KMS-11 (cell line): ENCODE measurements around the gene PLEKHF1.

Experiments used
- H2AFZ ChIP-seq: fragments of 200-600 bp; sonication (generic); 2 replicates; pipeline ENCODE4 v1.6.1; 2016; ENCODE audit warnings: antibody characterized with exemption, mixed run types, low read depth
- H3K27ac ChIP-seq: fragments of 200-600 bp; sonication (generic); 2 replicates; pipeline ENCODE4 v1.6.1; 2016; ENCODE audit warnings: mild to moderate bottlenecking, mixed run types
- H3K27me3 ChIP-seq: fragments of 200-600 bp; sonication (generic); 2 replicates; pipeline ENCODE4 v1.6.1; 2017; ENCODE audit warnings: mild to moderate bottlenecking, low read depth, mixed run types, moderate library complexity; ENCODE audit not compliant: insufficient read depth
- H3K36me3 ChIP-seq: fragments of 200-600 bp; sonication (generic); 2 replicates; pipeline ENCODE4 v1.6.1; 2017; ENCODE audit warnings: mild to moderate bottlenecking, mixed run types; ENCODE audit not compliant: insufficient read depth
- H3K4me1 ChIP-seq: fragments of 200-600 bp; sonication (generic); 2 replicates; pipeline ENCODE4 v1.6.1; 2016; ENCODE audit warnings: mild to moderate bottlenecking, low read depth, mixed run types; ENCODE audit not compliant: poor library complexity, severe bottlenecking
- H3K4me2 ChIP-seq: fragments of 200-600 bp; sonication (generic); 2 replicates; pipeline ENCODE4 v1.7.0; 2016; ENCODE audit warnings: mild to moderate bottlenecking, mixed run types
- H3K4me3 ChIP-seq: fragments of 200-600 bp; sonication (generic); IDR thresholded peaks from 2 replicates; pipeline ENCODE4 v1.6.1; 2017; ENCODE audit warnings: low read depth, low read length, mixed read lengths; ENCODE audit not compliant: insufficient read depth
- H3K79me2 ChIP-seq: fragments of 200-600 bp; sonication (generic); 2 replicates; pipeline ENCODE4 v1.6.1; 2016; ENCODE audit warnings: low read depth, mixed run types; ENCODE audit not compliant: insufficient read depth
- H3K9ac ChIP-seq: fragments of 200-600 bp; sonication (generic); 2 replicates; pipeline ENCODE4 v1.6.1; 2016; ENCODE audit warnings: mild to moderate bottlenecking, mixed run types
- H4K20me1 ChIP-seq: fragments of 200-600 bp; sonication (generic); 2 replicates; pipeline ENCODE4 v1.6.1; 2016; ENCODE audit warnings: mild to moderate bottlenecking, mixed run types; ENCODE audit not compliant: insufficient read depth
- CTCF ChIP-seq: fragments of 200-600 bp; sonication (generic); conservative IDR thresholded peaks from 2 replicates; pipeline ENCODE4 v1.6.1; 2017; ENCODE audit warnings: low read depth, mild to moderate bottlenecking, antibody characterized with exemption, low read length, moderate library complexity, mixed read lengths

The PLEKHF1 gene

DNA sequence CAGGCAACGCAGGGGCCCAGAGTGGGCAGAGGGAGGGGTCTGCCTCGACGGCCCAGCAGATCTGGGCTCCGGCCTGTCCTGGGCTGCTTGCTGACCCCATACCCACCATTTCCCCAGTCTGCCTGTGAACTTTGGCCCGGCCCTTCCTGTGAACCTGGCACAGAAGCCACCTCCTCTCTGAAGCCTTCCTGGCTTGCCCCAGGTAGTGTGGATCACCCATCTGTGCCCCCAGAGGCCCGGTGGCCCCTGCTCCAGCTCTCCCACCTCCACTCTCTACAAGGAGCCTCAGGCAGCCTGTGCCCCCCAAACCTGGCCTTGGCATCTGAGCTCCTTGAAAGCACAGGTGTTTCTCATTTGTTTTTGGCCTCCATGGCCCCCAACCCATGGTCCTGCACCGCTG, 15.7 kb downstream of the PLEKHF1 start:
- no peaks in the 10 kb centered on the region for H3K79me2 ChIP-seq
- H3K27ac ChIP-seq, result no peak overlapping the region
- H4K20me1 ChIP-seq, result no peaks in the 10 kb centered on the region

DNA sequence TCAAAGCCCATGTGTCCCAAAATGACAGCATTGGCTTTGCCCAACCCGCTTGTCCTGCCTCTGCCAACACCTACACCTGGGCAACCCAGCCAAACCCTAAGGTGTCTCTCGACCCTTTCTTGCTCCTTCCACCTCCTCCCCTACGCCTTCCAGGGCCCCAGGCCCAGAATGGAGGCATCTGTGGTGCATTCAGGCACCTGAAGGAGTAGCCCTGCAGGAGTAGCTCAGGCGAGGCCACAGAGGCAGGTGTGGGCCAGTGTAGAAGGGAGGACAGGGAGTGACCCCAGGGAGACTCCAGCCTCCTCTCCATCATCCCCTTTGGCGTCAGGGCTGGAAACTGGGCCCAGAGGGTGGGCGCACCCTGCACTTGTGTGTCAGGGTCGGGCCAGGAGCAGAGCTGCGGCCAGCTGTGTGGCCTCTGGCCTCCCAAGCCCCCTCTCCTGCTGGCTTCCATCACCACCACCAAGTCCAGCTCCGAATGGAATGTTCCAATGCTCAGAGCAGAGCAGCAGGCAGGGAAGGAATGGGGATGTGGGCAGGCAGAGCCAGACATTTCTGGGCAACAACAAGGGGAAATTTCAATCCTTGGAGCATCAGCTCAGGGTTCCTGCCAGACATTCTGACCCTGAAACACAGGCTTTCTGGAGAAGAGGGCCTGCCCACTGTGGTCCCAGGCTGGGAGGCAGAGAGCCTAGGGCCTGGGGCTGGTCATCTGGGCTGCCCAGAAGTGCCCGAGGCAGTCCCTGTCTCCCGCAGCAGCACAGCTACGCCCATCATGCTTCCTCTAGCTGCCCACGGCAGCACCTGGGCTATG, 16.4 kb downstream of the PLEKHF1 start:
- H3K27me3 ChIP-seq, result no peaks in the 10 kb centered on the region
- H3K79me2 ChIP-seq, result no peaks in the 10 kb centered on the region
- no peak for TF ChIP-seq CTCF
- no peak overlapping the region for H2AFZ ChIP-seq
- no peaks in the 10 kb centered on the region for H3K36me3 ChIP-seq
- no peak overlapping the region for H3K4me2 ChIP-seq
- H3K4me3 ChIP-seq, result no peak overlapping the region
- no peaks in the 10 kb centered on the region for H4K20me1 ChIP-seq
- no peaks in the 10 kb centered on the region for H3K4me1 ChIP-seq
- H3K9ac ChIP-seq, result no peak overlapping the region
- H3K27ac ChIP-seq, result no peak overlapping the region

More for the DNA sequence above, 15.7 kb downstream of the PLEKHF1 start:
- no peak overlapping the region for H3K9ac ChIP-seq
- no peak overlapping the region for H2AFZ ChIP-seq
- no peaks in the 10 kb centered on the region for H3K27me3 ChIP-seq
- no peak overlapping the region for H3K4me3 ChIP-seq
- no peaks in the 10 kb centered on the region for H3K4me1 ChIP-seq
- no peaks in the 10 kb centered on the region for H3K36me3 ChIP-seq
- no peak for TF ChIP-seq CTCF
- H3K4me2 ChIP-seq, result no peak overlapping the region

DNA sequence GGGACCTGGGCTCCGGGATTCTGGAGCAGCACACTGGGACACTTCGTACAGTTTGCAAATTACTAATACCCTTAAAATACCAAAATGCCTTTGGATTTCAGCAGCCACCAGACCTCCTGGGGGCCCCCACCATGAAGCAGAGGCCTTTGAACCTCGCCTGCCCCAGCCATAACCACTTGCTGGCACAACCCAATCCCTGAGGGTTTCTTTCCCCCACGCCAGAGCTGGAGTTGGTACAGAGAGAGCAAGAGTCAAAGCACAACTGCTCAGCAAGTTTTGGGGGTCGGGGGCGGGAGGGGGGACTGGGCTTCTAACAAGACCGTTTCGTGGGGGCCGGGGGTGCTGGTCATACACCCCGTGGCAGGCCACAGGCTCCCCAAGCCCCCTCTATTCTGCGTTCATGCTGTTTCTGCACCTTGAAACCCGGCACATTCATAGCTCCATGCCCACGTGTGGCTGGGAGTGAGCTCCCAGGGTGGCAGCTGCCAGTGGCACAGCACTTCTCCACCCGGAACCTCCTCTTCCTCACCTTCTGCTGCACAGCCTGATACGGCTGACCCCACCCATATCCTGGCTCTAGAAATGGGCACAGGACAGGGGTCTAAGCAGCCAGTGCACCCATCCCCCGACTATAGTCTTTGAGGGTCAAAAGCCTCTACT, 17.1 kb downstream of the PLEKHF1 start:
- no peak overlapping the region for H3K9ac ChIP-seq

DNA sequence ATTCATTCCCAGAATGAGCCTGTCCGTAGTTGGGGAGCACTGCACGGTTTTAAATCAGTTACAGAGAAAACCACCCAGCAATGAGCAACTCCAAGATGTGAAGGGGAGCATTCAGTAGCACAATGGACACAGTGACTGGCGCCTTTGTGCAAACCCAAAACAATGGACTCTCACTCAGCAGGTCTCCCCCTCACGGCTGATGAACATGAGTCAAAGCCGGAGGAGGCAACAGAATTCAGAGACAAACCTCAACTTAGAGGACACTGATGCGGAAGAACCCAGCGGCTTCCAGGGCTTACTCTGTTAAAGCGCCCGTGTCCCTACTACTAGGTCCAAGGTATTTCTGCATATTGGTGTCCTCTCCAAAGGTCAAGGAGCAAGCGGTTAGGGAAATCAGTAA, 17.7 kb downstream of the PLEKHF1 start:
- Histone ChIP-seq H4K20me1 (no peaks in the 10 kb centered on the region), H3K9ac (no peak overlapping the region), H3K36me3 (no peaks in the 10 kb centered on the region), H3K4me1 (no peaks in the 10 kb centered on the region), H3K4me3 (no peak overlapping the region), H3K79me2 (no peaks in the 10 kb centered on the region), H3K27ac (no peak overlapping the region), H2AFZ (no peak overlapping the region), H3K27me3 (no peaks in the 10 kb centered on the region), H3K4me2 (no peak overlapping the region)
- TF ChIP-seq CTCF, result no peak

More for the DNA sequence above, 17.1 kb downstream of the PLEKHF1 start:
- Histone ChIP-seq H2AFZ (no peak overlapping the region), H3K4me1 (no peaks in the 10 kb centered on the region), H3K36me3 (no peaks in the 10 kb centered on the region), H3K27me3 (no peaks in the 10 kb centered on the region), H3K27ac (no peak overlapping the region), H3K79me2 (no peaks in the 10 kb centered on the region), H3K4me2 (no peak overlapping the region), H3K4me3 (no peak overlapping the region), H4K20me1 (no peaks in the 10 kb centered on the region)
- TF ChIP-seq CTCF, result no peak
